Transverse colon (tissue), 4 donors: ENCODE results near the gene NTHL1. TPM values are rescaled to one million over a fixed set of nuclear protein-coding genes. Genes with fewer than 3 reads are reported as not detected.
A peak's percentile ranks its signal among the peaks of the same experiment; 100 is the strongest.

Source experiments
- DNase-seq: peaks from one replicate; pipeline ENCODE4 v3.0.0-alpha.2; 2019
- H3K27ac ChIP-seq, 4 donors: fragments of 200-600 bp; sonication (generic); 2 replicates each; pipeline ENCODE4 v1.5.1; 2016 to 2018; ENCODE audit warnings: inconsistent platforms in 4 of 4
- H3K27me3 ChIP-seq: fragments of 200-600 bp; sonication (generic); 2 replicates; pipeline ENCODE4 v1.5.1; 2017; ENCODE audit warnings: inconsistent platforms
- H3K36me3 ChIP-seq, 4 donors: fragments of 200-600 bp; sonication (generic); 2 replicates each; pipeline ENCODE4 v1.5.1; 2017 to 2019; ENCODE audit warnings: inconsistent platforms in 4 of 4
- H3K4me1 ChIP-seq, 4 donors: fragments of 200-600 bp; sonication (generic); 2 replicates each; pipeline ENCODE4 v1.5.1; 2017 to 2020; ENCODE audit warnings: inconsistent platforms in 4 of 4
- H3K4me3 ChIP-seq, 4 donors: fragments of 200-600 bp; sonication (generic); 1 replicate in 1 of 4; 2 replicates in 3 of 4; pipeline versions ENCODE4 v1.5.1 to v1.6.1; 2017 to 2019; ENCODE audit warnings: inconsistent platforms in 4 of 4
- H3K9me3 ChIP-seq, 2 donors: fragments of 200-600 bp; sonication (generic); 2 replicates each; pipeline ENCODE4 v1.5.1; 2017 to 2019; ENCODE audit warnings: inconsistent platforms in 2 of 2
- EP300 ChIP-seq: sonication (generic); formaldehyde crosslinking; IDR thresholded peaks from one replicate; pipeline ENCODE4 v1.6.1; 2017; ENCODE audit warnings: antibody characterized with exemption, low read depth
- POLR2A ChIP-seq: fragments of 450-650 bp; IDR thresholded peaks from one replicate; pipeline ENCODE4 v1.6.1; 2016; ENCODE audit warnings: antibody characterized with exemption, mild to moderate bottlenecking, moderate library complexity
- POLR2AphosphoS5 ChIP-seq, 3 donors: sonication (generic); formaldehyde crosslinking; IDR thresholded peaks; one replicate each; pipeline ENCODE4 v1.6.1; 2016; ENCODE audit warnings: antibody characterized with exemption in 3 of 3
- WGBS, 2 donors: methylation state at CpG; one replicate each; pipeline ENCODE4 v1.1.5; 2018; ENCODE audit warnings: low coverage in 1 of 2; 5-methylcytosine and 5-hydroxymethylcytosine counted together
- in situ Hi-C, 4 donors: fragments of 200-750 bp; cut with MboI; loops; one replicate each; pipeline versions ENCODE4 v1.15.0 to v1.15.1; 2017; ENCODE audit warnings: low sequenced_read_pairs in 3 of 4, low pct_ligation_motif_present in 1 of 4, low pct_unique_long_range_greater_than_20kb in 1 of 4
- intact Hi-C: fragments of 100-400 bp; cut with DNase I; formaldehyde crosslinking; loops from one replicate; pipeline ENCODE4 v1.15.1; 2023; ENCODE audit warnings: low total_unique reads
- total RNA-seq, 4 donors: library from RNA; depleted of rRNA; stranded (reverse); fragments of >200 nt; gene quantifications; one replicate each; pipeline ENCODE4 v1.1.0, GENCODE V29; 2016
- TF ChIP-seq, protein P1 (sequence below), 5 experiments: fragments of 200-600 bp in 3 of 5; fragments of 450-650 bp in 2 of 5; sonication (generic) in 3 of 5; IDR thresholded peaks; 1 replicate in 2 of 5; 2 replicates in 3 of 5; pipeline ENCODE4 v1.5.1; 2016 to 2017; ENCODE audit warnings: antibody characterized with exemption in 5 of 5, inconsistent platforms in 3 of 5, mild to moderate bottlenecking in 2 of 5, moderate library complexity in 1 of 5

The NTHL1 gene
- total RNA-seq, 4 donors from 2014 or later = 12.7 to 32.9 (median 23.2) TPM

DNA sequence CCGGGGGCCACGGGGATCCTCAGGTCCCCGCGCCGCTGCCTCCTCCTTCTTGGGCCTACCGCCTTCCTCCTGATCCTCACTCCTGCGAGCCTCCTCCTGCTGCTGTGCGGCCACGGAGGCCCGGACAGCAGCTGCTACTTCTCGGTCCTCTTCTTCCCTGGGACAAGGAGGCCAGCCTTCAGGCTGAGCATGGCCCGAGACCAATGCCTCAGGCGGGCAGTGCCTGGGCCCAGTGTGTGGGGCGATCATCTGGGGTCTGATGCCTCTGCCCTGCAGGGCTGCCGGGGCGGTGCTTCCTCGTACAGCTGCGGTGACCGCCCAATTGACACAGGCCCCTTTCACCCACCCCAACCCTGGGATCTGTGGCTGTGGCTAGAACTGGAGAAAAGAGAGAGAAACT is 46.6 kb downstream of the NTHL1 start:
- Histone ChIP-seq H3K27ac (no peak overlapping the region), H3K27me3 (no peaks in the 10 kb centered on the region), H3K4me3 (no peak overlapping the region), H3K4me1 (peaks cover 12 to 26% (median 18%) of the 10 kb centered on the region in 4 donors), H3K36me3 (peaks cover 0 to 45% (median 28%) of the 10 kb centered on the region in 4 donors), H3K9me3 (no peaks in the 10 kb centered on the region)
- DNase-seq = no peak
- intact Hi-C loops (loop anchor here (10.0 kb wide), 1 partner anchor 234 kb away; the partner anchor contains the start of gene DNASE1L2), in situ Hi-C loops (loop anchor here in 1 of 4 donors (25.0 kb wide), 1 partner anchor 136 kb away; the partner anchor contains the start of genes PKD1 and RAB26)
- 90% methylated on average over 16 of the region's 19 CpGs; no CpG with 5 or more reads in 1 of the 2 donors for WGBS, 2 donors
- TF ChIP-seq POLR2A (no peak), POLR2AphosphoS5 (IDR thresholded peaks at IDR 0.05) (no peak), EP300 (no peak)
- TF ChIP-seq, protein P1, sequence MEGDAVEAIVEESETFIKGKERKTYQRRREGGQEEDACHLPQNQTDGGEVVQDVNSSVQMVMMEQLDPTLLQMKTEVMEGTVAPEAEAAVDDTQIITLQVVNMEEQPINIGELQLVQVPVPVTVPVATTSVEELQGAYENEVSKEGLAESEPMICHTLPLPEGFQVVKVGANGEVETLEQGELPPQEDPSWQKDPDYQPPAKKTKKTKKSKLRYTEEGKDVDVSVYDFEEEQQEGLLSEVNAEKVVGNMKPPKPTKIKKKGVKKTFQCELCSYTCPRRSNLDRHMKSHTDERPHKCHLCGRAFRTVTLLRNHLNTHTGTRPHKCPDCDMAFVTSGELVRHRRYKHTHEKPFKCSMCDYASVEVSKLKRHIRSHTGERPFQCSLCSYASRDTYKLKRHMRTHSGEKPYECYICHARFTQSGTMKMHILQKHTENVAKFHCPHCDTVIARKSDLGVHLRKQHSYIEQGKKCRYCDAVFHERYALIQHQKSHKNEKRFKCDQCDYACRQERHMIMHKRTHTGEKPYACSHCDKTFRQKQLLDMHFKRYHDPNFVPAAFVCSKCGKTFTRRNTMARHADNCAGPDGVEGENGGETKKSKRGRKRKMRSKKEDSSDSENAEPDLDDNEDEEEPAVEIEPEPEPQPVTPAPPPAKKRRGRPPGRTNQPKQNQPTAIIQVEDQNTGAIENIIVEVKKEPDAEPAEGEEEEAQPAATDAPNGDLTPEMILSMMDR (IDR thresholded peaks at IDR 0.05) = no peak

DNA sequence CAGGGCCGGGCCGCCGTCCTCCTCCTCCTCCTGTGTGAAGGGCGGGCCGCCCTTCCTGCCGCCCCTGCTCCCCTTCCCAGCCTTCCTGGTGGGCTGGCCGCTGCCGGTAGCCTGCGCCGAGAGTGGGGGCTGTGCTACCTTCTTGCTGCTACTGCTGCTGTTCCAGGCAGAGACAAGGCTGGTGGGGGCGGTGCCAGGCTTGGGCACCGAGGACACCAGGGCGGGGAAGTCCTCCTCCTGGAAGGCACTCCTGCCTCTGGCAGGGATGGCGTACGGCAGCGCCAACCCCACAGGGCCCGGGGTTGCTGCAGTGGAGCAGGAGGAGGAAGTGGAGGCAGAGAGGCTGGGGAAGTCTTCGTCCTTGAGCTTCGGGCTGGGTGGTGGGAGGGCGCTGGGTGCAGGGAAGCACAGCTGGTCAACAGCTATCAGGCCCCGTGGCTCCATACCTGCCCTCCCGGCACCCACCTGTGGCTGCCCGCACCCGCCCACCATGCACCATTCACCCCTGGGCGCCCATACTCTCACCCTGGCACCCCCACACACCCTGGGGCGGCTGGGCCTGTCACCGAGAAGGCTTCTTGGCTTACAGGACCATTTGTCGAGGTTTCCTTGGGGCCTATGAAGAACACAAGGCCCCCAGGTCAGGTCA is 47.6 kb downstream of the NTHL1 start:
- Histone ChIP-seq H3K9me3 (no peaks in the 10 kb centered on the region), H3K36me3 (peaks cover 0 to 45% (median 28%) of the 10 kb centered on the region in 4 donors), H3K27ac (no peak overlapping the region), H3K4me3 (no peak overlapping the region), H3K27me3 (no peaks in the 10 kb centered on the region), H3K4me1 (peaks cover 12 to 16% (median 14%) of the 10 kb centered on the region in 4 donors)
- no peak for DNase-seq
- in situ Hi-C loops (loop anchor here in 1 of 4 donors (25.0 kb wide), 1 partner anchor 137 kb away; the partner anchor contains the start of genes PKD1 and RAB26), intact Hi-C loops (loop anchor here (10.0 kb wide), 1 partner anchor 235 kb away; the partner anchor contains the start of gene DNASE1L2)
- TF ChIP-seq, protein P1 (IDR thresholded peaks at IDR 0.05) = no peak
- no peak for TF ChIP-seq POLR2A
- TF ChIP-seq EP300 = no peak
- no peak for TF ChIP-seq POLR2AphosphoS5 (IDR thresholded peaks at IDR 0.05)
- WGBS, 2 donors = 89% methylated on average over 24 of the region's 28 CpGs; no CpG with 5 or more reads in 1 of the 2 donors

DNA sequence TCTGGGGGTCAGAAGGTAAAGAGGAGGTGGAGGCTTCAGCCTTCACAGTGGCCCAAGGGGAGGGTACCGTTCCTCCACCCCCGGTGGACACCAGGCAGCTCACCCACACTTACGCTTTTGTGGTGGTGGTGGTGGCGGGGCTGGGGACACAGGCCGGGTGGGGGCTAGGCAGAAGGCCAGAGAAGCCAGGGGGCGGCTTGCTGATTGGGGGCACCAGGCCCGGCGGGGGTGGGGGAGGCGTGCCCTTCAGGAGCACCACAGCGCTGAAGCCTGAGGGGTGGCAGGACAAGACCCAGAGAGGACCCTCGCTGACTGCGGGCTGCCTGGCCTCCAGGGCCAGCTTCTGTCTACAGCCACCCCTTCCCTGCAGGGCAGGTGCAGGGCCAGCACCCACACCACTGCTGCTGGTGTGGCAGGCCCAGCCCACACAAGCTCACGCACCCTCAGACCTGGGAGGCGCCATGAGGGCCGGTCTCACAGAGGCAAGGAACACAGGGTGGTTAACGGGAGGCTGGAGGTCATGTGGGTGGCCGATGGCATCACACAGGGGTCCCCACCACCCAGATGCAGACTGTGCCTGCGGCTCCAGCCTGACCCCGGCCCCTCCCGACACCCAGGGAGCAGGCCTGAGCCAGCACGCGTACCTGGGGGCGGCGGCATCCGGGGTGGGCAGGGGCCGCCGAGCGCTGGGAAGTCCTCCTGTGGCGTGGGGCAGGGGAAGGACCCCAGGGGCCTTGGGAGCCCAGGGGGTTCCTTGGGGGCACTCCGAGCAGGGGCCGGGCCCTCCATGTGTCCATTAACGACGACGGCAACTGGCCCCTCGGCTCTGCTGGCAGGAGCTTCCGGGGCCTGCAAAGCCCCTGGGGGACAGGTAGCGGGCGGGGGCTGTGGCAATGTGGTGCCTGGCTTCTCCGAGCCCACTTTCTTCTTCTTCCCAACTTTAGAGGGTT is 48.5 kb downstream of the NTHL1 start:
- Histone ChIP-seq H3K4me3 (no peak overlapping the region), H3K27ac (no peak overlapping the region), H3K36me3 (peaks cover 0 to 45% (median 28%) of the 10 kb centered on the region in 4 donors), H3K27me3 (no peaks in the 10 kb centered on the region), H3K9me3 (no peaks in the 10 kb centered on the region), H3K4me1 (peaks cover 6 to 7% (median 7%) of the 10 kb centered on the region in 4 donors)
- WGBS, 2 donors = 60 to 95% methylated on average over 1 to 35 of the region's 39 CpGs
- no peak for DNase-seq
- TF ChIP-seq POLR2A = no peak
- intact Hi-C loops (no loop called here), in situ Hi-C loops (no loop called here)

DNA sequence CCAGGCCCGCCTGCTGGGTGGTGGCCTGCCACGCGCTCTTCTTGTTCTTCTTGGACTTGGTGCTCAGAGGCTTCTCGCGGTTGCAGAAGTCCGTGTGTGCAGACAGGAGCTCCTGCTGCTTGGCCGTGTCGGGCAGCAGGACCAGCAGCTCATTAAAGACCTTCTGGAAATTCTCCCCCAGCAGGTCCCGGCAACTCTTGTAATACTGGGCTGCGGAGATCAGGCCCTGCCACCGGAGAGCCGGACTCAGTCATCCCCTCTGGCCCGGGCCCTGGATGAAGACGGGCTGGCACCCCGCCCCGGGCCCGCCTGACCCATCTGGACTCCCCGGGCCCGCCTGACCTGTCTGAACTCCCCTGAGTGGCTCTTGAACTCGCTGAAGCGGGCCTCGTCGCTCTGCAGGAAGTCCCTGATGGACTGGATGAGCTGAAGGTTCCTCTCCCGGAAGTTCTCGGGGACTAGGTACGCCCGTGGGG is 49.2 kb downstream of the NTHL1 start:
- in situ Hi-C loops (no loop called here), intact Hi-C loops (no loop called here)
- H3K27me3 ChIP-seq = no peaks in the 10 kb centered on the region
- H3K27ac ChIP-seq = peak overlapping the region in 1 of 4 donors; percentile 57
- H3K9me3 ChIP-seq = no peaks in the 10 kb centered on the region
- no peak overlapping the region for H3K4me3 ChIP-seq
- DNase-seq = no peak
- peaks cover 0 to 45% (median 28%) of the 10 kb centered on the region in 4 donors for H3K36me3 ChIP-seq
- peaks cover 0 to under 1% (median 0%) of the 10 kb centered on the region in 4 donors for H3K4me1 ChIP-seq
- no peak for TF ChIP-seq POLR2A
- no peak for TF ChIP-seq EP300
- TF ChIP-seq, protein P1 (IDR thresholded peaks at IDR 0.05) = no peak
- TF ChIP-seq POLR2AphosphoS5 (IDR thresholded peaks at IDR 0.05) = no peak
- 94% methylated on average over 27 of the region's 27 CpGs; no CpG with 5 or more reads in 1 of the 2 donors for WGBS, 2 donors
